ENCODE measurements around the gene CBLB.

DNA sequence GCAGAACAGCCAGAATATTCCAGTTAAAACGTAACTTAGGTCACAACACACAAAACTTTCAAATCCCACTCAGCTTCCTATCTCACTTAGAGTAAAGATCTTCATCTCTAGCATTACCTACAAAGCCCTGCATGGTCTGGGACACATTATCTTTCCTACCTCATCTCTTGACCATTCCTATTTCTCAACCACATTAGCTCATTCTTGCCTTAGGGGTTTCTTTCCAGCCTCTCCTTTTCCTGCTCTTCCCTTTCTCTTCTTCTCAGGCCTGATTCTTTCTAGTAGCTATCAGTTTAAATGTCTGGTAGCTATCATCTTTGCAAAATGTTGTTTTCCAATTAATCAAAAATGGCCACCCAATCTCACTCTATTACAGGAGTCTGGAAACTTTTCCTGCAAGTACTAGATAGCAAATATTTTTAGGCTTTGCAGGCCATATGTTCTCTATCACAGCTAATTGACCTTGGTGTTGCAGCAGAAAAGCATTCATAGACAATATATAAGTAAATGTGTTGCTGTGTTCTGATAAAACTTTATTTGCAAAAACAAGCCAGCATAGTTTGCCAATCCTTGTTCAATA lies 15.1 kb upstream of the CBLB start:
- TF ChIP-seq, protein P1, sequence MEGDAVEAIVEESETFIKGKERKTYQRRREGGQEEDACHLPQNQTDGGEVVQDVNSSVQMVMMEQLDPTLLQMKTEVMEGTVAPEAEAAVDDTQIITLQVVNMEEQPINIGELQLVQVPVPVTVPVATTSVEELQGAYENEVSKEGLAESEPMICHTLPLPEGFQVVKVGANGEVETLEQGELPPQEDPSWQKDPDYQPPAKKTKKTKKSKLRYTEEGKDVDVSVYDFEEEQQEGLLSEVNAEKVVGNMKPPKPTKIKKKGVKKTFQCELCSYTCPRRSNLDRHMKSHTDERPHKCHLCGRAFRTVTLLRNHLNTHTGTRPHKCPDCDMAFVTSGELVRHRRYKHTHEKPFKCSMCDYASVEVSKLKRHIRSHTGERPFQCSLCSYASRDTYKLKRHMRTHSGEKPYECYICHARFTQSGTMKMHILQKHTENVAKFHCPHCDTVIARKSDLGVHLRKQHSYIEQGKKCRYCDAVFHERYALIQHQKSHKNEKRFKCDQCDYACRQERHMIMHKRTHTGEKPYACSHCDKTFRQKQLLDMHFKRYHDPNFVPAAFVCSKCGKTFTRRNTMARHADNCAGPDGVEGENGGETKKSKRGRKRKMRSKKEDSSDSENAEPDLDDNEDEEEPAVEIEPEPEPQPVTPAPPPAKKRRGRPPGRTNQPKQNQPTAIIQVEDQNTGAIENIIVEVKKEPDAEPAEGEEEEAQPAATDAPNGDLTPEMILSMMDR (IDR thresholded peaks at IDR 0.05) = no peak
- no peak for TF ChIP-seq POLR2A (IDR thresholded peaks at IDR 0.05)

All from right lobe of liver (tissue), 4 donors.